HG03280 (cell line): ENCODE results near the gene MYRF.

Experiments
- ATAC-seq: cut with Tn5 transposase; IDR thresholded peaks from one replicate; pipeline ENCODE4 v1.9.1; 2021; ENCODE audit warnings: mild to moderate bottlenecking, moderate library complexity; ENCODE audit not compliant: unreplicated experiment

Gene MYRF

GRCh38 chr11:61752117-61752924 lies at the start of gene MYRF:
TSS of gene MYRF (plus strand) at chr11:61752636. CDS start at chr11:61752745, 109 bp downstream.
- ATAC-seq = no peak

DNA sequence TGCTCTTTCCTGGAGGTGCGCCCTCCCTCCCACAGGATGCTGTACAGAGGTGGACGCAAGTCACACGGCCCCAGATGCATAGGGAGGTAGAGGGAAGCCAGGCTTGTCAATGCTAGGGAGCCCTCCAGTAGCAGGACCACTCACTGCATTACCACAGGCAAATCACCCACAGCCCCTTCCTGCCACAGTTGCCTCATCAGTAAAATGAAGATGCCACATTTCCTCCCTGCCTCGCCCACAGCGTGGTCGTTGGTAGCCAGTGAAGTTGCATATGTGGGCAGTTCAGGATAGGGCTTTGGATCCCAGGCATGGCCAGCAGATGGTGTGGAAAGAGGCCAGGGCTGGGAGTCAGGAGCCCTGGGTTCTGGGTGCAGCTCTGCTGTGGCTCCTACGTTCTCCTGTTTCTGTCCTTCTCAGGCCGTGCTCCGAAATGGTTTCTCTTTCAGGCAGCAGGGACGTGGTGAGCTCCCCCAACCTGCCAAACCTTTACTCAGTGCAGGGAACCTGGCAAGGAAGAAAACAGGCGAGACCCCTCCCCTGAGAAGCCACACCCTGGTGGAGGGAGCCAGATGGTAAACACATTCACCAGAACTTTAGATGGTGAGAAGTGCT lies 49.6 kb upstream of the MYRF start:
- ATAC-seq = no peak

- no peak for ATAC-seq
Measured at GRCh38 chr11:61704838-61705237, 47.6 kb upstream of the MYRF start.

- no peak for ATAC-seq
Measured at GRCh38 chr11:61706452-61707400, 45.7 kb upstream of the MYRF start.

DNA sequence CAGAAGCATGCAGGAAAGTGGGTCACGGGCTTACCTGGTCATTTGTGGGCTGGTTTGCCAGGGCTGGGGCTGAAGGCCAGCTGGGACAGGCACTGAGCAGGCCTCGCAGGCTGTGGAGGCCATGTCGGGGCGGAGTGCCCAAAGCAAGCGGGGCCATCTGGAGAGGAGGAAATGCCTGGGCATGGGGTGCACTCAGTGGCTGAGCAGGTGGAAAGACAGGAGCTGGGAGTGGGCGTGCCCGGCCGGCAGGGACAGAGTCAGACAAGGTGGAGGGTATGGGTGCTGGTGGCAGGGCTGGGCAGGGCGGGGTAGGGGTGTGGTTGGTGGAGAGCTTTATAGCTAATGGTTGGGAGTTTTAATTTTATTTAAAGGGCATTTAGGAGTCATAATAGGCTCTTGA lies 44.9 kb upstream of the MYRF start:
- no peak for ATAC-seq

DNA sequence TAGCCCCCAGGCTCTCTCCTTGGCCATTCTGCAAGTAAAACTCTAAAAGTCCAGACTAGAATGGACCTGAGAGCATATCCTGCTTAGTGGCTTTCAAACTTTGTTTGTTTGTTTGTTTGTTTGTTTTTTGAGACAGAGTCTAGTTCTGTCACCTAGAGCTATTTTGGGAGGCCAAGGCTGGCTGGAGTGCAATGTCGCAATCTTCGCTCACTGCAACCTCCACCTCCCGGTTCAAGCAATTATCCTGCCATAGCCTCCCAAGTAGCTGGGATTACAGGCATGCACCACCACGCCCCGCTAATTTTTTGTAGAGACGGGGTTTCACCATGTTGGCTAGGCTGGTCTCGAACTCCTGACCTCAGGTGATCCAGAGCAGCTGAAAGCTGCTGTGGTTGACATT lies 43.3 kb upstream of the MYRF start:
- ATAC-seq = no peak

- ATAC-seq = no peak
Measured at GRCh38 chr11:61709572-61709971, 42.9 kb upstream of the MYRF start.

GRCh38 chr11:61710019-61710418 lies 42.4 kb upstream of the MYRF start:
- no peak for ATAC-seq

DNA sequence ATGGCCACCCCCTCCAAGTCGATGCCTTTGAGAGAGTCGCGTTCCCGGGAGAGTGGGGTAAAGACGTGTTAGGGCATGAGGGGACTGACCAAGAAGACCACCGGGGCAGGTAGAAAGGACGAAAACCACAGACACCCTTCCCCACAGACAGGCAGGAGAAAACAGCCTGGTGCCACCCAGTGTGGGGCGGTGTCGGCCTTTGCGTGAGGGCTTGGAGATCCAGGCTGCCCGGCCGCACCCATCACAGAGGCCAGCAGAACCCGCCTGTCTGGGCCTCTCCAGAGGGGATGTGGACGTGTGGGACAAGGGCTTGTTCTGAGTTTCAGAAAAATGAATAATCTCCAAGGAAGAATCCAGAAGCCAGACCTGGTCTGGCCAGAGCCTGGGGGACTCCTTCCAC lies 41.4 kb upstream of the MYRF start:
- no peak for ATAC-seq

- no peak for ATAC-seq
Measured at GRCh38 chr11:61711498-61711897, 40.9 kb upstream of the MYRF start.

- no peak for ATAC-seq
Measured at GRCh38 chr11:61712314-61712713, 40.1 kb upstream of the MYRF start.

- ATAC-seq = no peak
Measured at GRCh38 chr11:61712846-61713245, 39.6 kb upstream of the MYRF start.

GRCh38 chr11:61713464-61713863 lies 39.0 kb upstream of the MYRF start:
- ATAC-seq = no peak

DNA sequence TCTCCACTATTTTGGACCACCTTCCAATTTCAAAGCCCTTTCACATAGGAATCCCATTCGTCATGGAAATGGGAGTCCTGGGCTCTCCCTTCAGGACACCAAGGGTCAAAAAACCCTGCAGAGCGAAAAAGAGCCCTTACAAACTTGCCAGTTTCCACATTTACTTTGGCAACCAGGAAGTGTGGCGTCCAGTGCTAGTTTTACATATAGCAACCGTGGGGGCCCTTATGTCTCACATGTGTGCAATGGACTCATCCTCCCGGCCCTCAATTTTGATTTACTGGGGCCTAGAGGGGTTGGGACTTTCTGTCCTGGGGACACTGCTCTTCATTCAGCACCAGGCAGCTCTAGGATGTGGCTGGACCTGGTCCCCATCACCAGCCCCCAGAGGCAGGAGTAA lies 38.5 kb upstream of the MYRF start:
- no peak for ATAC-seq

DNA sequence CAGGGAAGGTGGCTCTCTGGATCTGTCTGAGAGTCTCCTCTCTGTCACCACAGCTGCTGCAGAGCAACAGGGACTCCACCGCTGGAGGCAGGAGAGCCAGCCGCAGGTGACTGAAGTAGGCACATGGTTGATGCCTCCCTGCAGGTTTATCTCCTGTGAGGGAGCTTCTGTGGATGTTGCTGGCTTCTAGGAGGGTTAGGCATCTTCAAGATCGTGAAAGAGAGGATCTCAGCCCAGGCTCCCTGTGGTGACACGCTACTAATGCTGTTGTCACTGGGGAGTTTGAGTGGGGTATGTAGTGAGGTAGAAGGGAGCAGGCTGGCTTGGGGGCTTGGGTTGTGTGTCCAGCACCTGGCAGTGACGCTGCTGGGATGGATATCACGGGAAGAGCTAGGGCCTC lies 38.1 kb upstream of the MYRF start:
- ATAC-seq = no peak

GRCh38 chr11:61714916-61715315 lies 37.5 kb upstream of the MYRF start:
- ATAC-seq = no peak

GRCh38 chr11:61715867-61716266 lies 36.6 kb upstream of the MYRF start:
- ATAC-seq = no peak

DNA sequence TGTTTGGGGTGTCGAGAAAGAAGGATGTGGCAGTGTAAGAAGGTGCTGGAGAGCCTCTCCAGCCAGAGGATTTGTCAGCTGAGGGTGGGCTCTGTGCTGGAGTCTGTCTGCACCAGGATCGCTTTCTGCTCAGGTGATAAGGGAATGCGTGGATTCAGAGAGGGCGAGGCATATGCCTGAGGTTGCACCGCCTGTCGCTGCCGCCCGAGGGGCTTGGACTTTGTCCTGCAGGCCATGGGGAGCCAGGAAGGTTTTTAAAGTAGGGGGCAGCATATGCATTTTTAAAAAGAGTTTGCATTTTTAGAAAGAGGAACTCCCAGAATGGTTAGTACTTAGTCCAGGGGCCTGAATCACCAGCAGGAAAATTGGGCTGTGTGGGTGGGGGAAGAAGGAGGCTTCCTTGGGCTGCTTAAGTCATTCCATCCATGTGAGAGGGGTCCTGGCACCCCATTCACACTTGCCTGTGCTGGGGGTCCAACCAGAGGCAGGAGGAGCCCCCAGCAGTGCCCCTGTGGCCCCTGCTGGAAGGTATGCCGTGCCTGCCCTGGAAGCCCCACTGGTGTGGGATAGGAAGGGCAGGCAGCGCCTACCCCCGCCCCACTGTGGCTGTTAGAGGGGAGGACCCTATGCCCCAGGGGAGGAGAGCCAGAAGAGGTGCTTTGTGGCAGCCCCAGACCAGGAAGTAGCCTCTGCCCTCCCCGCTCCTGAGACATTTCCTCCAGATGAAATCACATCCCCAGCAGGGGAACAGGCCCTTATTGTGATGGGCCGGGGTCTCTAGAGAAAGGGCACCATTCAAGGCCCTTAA lies 35.8 kb upstream of the MYRF start:
- no peak for ATAC-seq

DNA sequence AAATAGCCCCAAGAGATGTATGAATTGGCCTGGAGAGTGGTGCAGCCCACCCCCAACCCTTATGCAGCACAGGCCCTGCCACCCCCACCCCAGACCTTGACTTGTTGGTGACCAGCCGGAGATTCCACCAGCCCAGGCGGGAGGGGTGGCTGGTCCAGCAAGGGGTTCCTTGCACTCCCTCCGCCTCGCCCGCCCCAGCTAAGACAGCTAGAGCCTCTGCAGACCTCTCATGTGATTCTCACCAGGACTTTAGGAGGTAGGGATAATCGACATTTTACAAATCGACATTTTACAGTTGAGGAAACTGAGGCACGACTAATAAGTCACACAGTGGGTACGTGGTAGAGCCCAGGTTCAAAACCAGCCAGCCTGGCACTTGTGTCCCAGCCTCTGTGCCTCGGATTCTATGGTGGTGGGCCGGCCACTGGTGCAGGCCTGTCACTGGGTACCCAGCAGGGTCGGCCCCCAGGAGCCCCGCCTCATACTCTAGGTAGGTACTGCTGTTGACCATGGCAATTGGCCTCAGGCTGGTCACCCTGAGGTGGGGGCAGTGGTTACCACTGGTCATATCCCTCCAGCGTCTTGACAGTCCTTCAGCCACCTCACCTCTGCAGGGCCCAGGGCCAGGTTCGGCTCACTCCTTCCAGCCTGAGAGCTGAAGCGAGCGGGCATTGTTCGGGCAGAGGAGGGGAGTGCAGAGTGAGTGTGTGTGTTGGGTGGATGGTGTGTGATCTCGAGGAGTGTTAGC lies 35.0 kb upstream of the MYRF start:
- no peak for ATAC-seq

DNA sequence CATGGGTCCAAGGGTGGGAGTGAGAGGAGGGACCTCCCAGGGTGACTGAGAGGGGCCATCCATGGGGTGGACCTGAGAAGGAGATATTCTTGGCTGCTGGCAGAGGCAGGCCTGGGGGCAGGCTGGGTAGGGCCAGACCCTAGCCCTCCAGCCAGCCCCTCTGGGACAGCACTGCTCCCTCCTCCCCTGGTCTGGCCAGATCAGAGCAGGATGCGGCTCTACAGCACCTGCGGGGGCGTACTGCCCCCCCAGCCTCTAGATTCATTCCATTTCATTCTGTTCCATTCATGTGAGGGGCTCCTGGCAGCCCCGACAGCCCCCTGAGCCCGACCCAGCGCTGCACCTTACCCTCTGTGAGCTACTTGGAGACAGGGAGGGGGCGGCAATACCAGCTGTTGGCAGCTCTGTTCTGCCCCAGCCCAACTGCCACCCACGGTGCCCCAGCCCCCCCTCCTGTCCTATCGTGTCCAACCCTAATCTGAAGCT lies 34.3 kb upstream of the MYRF start:
- ATAC-seq = no peak
